Prostate gland (tissue), 2 donors: ENCODE results near the gene CHURC1.

Source experiments
- CTCF ChIP-seq, 4 experiments: fragments of 200-600 bp in 2 of 4; fragments of 450-650 bp in 2 of 4; sonication (generic) in 2 of 4; IDR thresholded peaks; 1 replicate in 3 of 4; 2 replicates in 1 of 4; pipeline ENCODE4 v1.5.1; 2016 to 2019; ENCODE audit warnings: antibody characterized with exemption in 4 of 4, mild to moderate bottlenecking in 2 of 4, moderate library complexity in 2 of 4
- POLR2A ChIP-seq: fragments of 450-650 bp; IDR thresholded peaks from one replicate; pipeline ENCODE4 v1.6.1; 2016; ENCODE audit warnings: antibody characterized with exemption, mild to moderate bottlenecking

- TF ChIP-seq POLR2A (no peak), CTCF (IDR thresholded peaks at IDR 0.05) (no peak)
Measured at GRCh38 chr14:64868379-64868778, 45.9 kb upstream of the CHURC1 start.
